Measurements from ENCODE around the gene TMEM120B. TPM values are rescaled to one million over a fixed set of nuclear protein-coding genes. Genes with fewer than 3 reads are reported as not detected.

Gene TMEM120B
- total and polyA plus RNA-seq, 2 of the 13 experiments (the other 11 are each of a cell fraction or from before 2014, with no cell fraction given) = 7.1 to 12.9 TPM

DNA sequence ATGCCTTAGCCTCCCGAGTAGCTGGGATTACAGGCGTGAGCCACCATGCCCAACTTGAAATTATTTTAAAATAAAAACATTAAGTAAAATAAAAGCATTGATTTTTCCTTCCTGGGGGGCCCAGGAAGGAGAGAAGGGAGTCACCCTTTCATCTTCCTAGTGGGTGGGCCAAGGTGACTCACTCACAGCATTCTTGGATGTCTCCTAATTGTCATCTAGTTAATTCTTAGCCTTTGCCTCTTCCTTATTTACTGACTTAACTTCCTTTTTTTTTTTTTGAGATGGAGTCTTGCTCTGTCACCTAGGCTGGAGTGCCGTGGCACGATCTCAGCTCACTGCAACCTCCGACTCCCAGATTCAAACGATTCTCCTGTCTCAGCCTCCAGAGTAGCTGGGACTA, 29.2 kb downstream of the TMEM120B start:
- 96% methylated on average over 6 of the region's 6 CpGs for WGBS (ENCODE audit: low lambda C conversion rate)
- peaks cover 19% of the 10 kb centered on the region for H3K4me1 ChIP-seq (ENCODE audit: insufficient read depth, low read length)
- peaks cover 1 to 3% of the 10 kb centered on the region in 2 experiments; a peak in 2 of 5 replicates for H3K36me3 ChIP-seq (replicated peaks in 1 of 2; ENCODE audit: control insufficient read depth in 1 of 2, insufficient read depth in 2 of 2, low read length in 2 of 2)
- DNase-seq (ENCODE audit: low spot score) = no peak
- no TSS peak for BruUV-seq (replicated peaks)
- no peak overlapping the region for H2AFZ ChIP-seq (ENCODE audit: low read length)
- no peak overlapping the region for H3K4me3 ChIP-seq (replicated peaks in 1 of 3; ENCODE audit: insufficient read depth in 1 of 3, low read depth in 2 of 3, low read length in 3 of 3)
- intact Hi-C loops (cut with micrococcal nuclease; ENCODE audit: unreplicated experiment) = no loop called here
- no peaks in the 10 kb centered on the region for H4K20me1 ChIP-seq (ENCODE audit: insufficient read depth, low read length)
- H3K9ac ChIP-seq (ENCODE audit: insufficient read depth, low read depth, low read length) = no peak overlapping the region
- ATAC-seq = no peak
- ChIA-PET POLR2A (no interaction called here), CTCF (ENCODE audit: low intra/inter-chr PET ratio, low total read pairs) (interaction anchor here (0.6 kb wide), 1 partner anchor 19 kb away, joined by 4 read pairs; no protein-coding TSS in a partner anchor)
- H3K79me2 ChIP-seq (ENCODE audit: insufficient read depth, low read length) = no peaks in the 10 kb centered on the region
- in situ Hi-C loops (cut with HindIII; ENCODE audit: extremely low pct_ligation_motif_present, low pct_unique_long_range_greater_than_20kb) = no loop called here
- FAIRE-seq = no peak
- no peak overlapping the region for H3K27ac ChIP-seq (ENCODE audit: extremely low read length, insufficient read depth, low read length)
- H3K4me2 ChIP-seq (ENCODE audit: low read depth, low read length) = no peak overlapping the region
- H3K9me3 ChIP-seq (ENCODE audit: low read length) = no peaks in the 10 kb centered on the region
- H3K27me3 ChIP-seq (ENCODE audit: control insufficient read depth in 1 of 2, insufficient read depth in 2 of 2, low read length in 2 of 2) = no peaks in the 10 kb centered on the region
- TF ChIP-seq ZNF879 (CRISPR knock-in tag; IDR thresholded peaks at IDR 0.05) (no peak), ZSCAN31 (CRISPR knock-in tag; IDR thresholded peaks at IDR 0.05; ENCODE audit: low read depth) (no peak), ZNF256 (CRISPR knock-in tag; conservative IDR thresholded peaks at IDR 0.05) (no peak), RORA (CRISPR knock-in tag; IDR thresholded peaks at IDR 0.05) (no peak), ZBTB25 (CRISPR knock-in tag; IDR thresholded peaks at IDR 0.05) (no peak), SP1 (IDR thresholded peaks at IDR 0.05) (no peak), SP1 (CRISPR knock-in tag; IDR thresholded peaks at IDR 0.05) (no peak), REPIN1 (CRISPR knock-in tag; IDR thresholded peaks at IDR 0.05; ENCODE audit: borderline replicate concordance, low read depth) (no peak), ZHX2 (IDR thresholded peaks at IDR 0.05; ENCODE audit: low read depth) (no peak), ZHX2 (CRISPR knock-in tag; IDR thresholded peaks at IDR 0.05; ENCODE audit: borderline replicate concordance) (no peak), ZNF75D (CRISPR knock-in tag; IDR thresholded peaks at IDR 0.05; ENCODE audit: borderline replicate concordance) (no peak), UBTF (CRISPR knock-in tag; IDR thresholded peaks at IDR 0.05) (no peak), ZNF512B (CRISPR knock-in tag; IDR thresholded peaks at IDR 0.05; ENCODE audit: borderline replicate concordance) (no peak)
